Fibroblast of mammary gland (primary cell): ENCODE results near the gene TBX4.
A peak's percentile ranks its signal among the peaks of the same experiment; 100 is the strongest.
"Not testable (repeated sequence)": the region's sequence is repeated elsewhere in the genome, so short reads cannot be mapped to it uniquely, and the experiment has no call there.

Experiments used
- DNase-seq: peaks from one replicate; pipeline ENCODE4 v3.0.0-alpha.2; 2010; ENCODE audit warnings: low read depth
- H3K4me3 ChIP-seq: 2 replicates; pipeline ENCODE4 v1.5.1; 2011; ENCODE audit warnings: low read depth, mild to moderate bottlenecking, low read length, moderate library complexity; ENCODE audit not compliant: control insufficient read depth
- TF ChIP-seq, protein P1 (sequence below): conservative IDR thresholded peaks from 2 replicates; pipeline ENCODE4 v1.5.1; 2011; ENCODE audit warnings: low read depth, low read length, inconsistent platforms; ENCODE audit not compliant: control insufficient read depth, insufficient read depth

TBX4 gene

DNA sequence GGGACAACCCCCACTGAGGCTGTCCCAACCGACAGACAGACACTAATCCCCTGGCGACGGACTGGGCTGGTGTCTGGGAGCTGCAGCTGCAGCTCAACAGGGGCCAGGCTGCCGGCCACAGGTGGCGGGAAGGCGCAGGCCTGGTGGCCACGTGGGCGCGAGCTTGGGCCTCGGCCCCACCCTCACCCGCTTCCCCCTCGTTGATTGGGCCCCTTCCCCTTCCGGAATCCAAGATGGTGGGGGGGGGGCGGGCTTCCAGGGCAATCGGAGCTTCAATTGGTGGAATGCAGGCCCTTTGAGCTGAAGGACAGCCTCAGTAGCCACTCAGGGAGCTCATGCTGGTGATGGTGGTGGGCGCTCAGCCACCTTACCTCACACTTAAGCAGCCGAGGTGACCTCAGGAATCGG lies 8.7 kb upstream of the TBX4 start:
- TF ChIP-seq, protein P1, sequence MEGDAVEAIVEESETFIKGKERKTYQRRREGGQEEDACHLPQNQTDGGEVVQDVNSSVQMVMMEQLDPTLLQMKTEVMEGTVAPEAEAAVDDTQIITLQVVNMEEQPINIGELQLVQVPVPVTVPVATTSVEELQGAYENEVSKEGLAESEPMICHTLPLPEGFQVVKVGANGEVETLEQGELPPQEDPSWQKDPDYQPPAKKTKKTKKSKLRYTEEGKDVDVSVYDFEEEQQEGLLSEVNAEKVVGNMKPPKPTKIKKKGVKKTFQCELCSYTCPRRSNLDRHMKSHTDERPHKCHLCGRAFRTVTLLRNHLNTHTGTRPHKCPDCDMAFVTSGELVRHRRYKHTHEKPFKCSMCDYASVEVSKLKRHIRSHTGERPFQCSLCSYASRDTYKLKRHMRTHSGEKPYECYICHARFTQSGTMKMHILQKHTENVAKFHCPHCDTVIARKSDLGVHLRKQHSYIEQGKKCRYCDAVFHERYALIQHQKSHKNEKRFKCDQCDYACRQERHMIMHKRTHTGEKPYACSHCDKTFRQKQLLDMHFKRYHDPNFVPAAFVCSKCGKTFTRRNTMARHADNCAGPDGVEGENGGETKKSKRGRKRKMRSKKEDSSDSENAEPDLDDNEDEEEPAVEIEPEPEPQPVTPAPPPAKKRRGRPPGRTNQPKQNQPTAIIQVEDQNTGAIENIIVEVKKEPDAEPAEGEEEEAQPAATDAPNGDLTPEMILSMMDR = no peak
- DNase-seq = no peak
- no peak overlapping the region for H3K4me3 ChIP-seq

DNA sequence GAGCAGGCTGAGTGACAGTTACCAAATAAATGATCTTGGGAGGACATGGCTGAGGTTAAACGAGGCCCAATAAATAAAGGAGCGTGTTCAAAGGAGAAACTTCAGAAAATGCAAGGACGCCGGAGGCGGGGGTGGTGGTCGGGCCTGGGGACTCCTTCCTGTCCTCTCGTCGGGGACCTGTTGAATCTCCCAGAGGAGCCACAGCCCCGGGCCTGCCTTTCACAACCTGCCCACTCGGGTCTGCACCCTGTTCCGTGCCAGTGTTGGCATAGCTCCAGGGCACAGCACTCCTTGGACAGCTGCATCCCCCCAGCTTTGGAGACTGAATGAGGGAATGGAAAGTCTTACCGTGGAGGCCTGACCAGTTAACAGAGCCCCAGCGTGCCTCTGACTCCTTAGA lies 8.1 kb upstream of the TBX4 start:
- no peak overlapping the region for H3K4me3 ChIP-seq
- DNase-seq = no peak
- TF ChIP-seq, protein P1 = no peak

DNA sequence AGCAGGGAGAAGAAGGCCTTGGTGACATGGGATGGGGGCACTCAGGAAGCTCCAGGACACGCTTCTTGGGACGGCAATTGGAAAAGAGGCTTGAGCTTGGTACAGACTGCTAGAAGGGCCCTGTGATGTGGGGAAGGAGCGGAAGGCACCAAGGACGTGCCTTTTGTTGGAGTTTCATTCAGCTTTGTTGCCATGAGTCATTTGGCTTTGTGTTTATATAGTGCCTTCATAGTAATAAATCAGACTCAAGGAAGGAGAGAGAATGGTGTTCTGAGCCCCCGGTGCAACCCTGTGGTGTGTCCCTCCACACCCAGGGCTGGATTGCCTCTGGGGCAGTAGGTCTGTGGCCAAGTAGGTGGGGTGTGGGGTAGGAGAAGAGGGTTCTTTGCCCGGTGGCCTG lies 7.4 kb upstream of the TBX4 start:
- TF ChIP-seq, protein P1 = no peak
- H3K4me3 ChIP-seq = no peak overlapping the region
- peak; percentile 21 for DNase-seq

DNA sequence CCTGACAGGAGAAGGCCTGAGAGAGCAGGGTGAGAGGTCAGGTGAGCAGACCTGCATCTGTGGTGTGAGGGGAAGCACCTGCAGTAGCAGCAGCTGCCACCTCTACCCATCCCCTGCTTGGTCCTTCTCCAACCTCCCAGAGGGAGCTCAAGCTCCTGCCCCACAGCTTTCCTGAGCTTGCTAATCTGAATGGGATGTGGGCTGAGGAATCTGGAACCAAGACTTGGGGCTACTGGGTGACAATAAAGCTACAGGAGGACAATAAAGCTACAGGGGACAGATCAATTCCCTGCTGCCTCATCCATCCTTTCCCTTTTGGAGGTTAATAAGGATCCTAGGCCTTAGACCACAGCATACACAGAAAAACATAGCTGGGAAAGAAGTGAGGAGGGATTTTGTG lies 4.9 kb upstream of the TBX4 start:
- no peak for DNase-seq
- no peak overlapping the region for H3K4me3 ChIP-seq
- TF ChIP-seq, protein P1 = no peak

DNA sequence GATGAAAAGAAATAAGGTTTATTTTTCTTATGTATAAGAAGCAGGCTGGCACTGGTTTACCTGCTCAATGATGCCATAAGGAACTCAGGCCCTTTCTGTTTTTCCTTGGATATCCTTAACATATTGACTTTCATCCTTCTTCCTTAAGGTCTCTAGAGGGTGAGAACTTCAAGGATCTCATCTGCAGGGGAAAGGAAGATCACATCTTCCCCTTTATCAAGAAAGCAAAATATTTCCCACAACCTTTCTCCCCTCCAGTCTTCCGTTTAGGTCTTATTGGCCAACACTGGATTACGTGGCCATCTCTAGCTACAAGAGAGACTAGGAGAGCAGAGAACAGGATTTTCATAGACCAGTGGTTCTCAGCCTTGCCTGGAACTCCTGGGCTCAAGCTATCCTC lies 4.2 kb upstream of the TBX4 start:
- no peak overlapping the region for H3K4me3 ChIP-seq
- no peak for DNase-seq
- TF ChIP-seq, protein P1 = no peak

DNA sequence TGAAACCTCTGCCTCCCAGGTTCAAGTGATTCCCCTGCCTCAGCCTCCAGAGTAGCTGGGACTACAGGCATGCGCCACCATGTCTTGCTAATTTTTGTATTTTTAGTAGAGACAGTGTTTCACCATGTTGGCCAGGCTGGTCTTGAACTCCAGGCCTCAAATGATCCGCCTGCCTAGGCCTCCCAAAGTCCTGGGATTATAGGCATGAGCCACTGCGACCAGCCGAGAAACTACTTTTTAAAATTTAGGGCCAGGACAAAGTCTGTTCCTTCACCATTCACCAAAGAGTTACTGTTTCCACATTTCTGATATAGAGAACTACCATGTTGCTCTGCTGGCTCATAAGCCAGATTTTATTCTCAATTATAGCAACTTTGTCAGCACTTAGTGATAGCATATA lies 3.1 kb upstream of the TBX4 start:
- H3K4me3 ChIP-seq, DNase-seq: not testable (repeated sequence)

DNA sequence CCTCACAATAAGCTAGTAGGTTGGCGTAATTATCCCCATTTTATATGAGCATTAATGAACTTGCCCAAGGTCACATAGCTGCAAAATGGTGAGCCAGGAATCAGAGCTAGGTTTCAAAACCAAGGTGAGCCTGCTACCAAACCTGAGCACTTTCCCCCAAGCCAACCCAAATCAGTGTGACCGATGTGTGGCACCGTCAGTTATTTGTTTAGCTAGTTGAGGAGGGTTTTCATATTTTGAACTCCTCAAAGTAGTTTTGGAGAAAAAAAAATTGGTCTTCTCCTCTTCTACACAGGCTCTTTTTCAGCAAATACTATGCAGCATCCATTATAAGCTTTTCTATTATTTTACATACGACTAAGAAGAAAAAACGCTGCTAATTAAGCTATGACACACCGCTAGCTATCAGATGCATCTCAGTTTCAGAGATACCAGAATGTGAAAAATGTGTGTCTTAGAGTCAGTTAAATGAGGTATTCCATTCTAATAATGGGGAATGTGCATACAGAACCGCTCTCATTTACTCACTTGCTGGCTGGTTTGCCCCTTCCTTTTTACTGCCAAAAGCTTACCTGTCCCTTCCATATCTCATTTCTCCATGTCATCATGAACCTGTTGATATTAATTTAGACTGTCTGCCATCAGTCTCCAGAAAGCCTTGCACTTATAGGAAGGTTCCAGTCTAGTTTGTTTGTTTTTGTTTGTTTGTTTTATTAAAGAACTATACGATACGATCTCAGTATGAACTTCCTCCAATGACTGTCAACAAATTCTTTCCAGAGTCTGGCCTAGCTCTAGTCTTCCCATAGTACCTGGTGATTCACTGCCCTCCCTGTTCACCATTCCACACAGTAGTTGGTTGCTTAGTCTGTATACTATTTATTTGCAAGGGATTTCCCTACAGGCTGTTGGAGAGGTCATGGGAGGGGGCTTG lies 2.2 kb upstream of the TBX4 start:
- no peak overlapping the region for H3K4me3 ChIP-seq
- TF ChIP-seq, protein P1 = no peak
- no peak for DNase-seq
